GM19452 (cell line): ENCODE measurements around the gene ARHGAP31.

Experiments used
- ATAC-seq: cut with Tn5 transposase; IDR thresholded peaks from one replicate; pipeline ENCODE4 v1.9.1; 2021; ENCODE audit not compliant: unreplicated experiment

The ARHGAP31 gene

DNA sequence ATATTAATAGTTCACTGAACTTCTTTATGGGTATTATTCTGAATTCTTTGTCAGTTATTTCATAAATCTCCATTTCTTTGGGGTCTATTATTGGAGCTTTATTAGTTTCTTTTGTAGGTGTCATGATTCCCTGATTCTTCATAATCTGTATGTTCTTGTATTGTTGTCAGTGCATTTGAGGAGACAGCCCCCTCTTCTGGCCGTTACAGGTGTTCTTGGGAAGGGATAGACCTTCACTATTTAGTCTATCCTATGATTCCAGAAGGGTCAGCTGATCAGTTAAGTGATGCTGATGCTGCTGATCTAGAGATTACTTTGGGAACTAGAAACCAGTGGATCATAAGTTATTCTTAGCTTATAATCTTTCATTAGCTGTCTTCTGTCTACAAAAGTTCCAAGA lies 134.4 kb downstream of the ARHGAP31 start:
- ATAC-seq: no peak

DNA sequence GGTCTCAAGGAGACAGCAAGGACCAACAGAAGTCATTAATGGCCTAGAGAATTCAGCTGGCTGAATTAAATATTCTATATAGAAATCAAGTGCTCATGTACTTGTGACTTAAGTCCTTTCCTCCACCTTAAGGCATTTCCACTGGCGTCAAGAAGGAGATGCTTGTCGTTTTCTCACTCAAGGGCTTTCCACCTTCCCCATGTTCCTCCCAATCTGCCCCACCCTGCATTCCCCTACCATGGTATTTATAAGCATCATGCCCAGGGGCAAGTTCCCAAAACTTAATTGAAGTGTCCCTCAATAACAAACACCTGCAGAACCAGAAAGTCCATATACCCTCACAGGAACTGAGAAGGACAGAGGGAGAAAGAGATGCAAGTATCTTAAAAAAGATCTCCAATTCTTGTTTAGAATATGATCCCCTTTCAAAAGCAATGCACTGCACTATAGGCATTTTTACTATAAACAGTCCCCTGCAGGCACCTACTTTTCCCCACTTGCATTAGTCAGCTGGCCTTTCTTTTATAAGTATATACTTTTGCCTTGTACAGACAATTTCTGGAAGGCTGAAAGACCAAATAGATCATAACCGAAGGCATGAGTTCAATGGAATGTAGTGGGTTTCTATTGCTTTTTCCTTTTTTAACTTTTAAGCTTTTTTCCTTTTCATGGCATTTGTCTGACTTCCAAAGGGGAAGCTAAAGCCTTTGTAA lies 139.6 kb downstream of the ARHGAP31 start:
- ATAC-seq: no peak

DNA sequence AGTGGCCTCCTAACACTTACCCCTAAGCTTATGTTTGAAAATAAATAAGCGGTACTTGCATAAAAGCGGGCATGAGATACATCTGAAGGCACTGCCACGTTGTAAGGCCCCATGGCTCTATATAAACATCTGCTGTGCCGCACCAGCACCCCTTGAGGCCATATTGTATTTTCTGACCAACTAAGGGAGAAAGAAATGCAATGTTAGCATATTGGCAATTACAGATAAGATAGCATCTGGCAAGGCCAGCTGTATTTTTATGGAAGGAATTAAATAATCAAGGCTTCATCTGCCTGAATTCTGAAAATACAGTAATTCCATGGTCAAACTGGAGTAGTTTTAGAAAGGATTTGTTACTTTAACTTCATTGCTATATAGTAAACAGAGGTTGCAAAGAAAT lies 140.5 kb downstream of the ARHGAP31 start:
- ATAC-seq: no peak

DNA sequence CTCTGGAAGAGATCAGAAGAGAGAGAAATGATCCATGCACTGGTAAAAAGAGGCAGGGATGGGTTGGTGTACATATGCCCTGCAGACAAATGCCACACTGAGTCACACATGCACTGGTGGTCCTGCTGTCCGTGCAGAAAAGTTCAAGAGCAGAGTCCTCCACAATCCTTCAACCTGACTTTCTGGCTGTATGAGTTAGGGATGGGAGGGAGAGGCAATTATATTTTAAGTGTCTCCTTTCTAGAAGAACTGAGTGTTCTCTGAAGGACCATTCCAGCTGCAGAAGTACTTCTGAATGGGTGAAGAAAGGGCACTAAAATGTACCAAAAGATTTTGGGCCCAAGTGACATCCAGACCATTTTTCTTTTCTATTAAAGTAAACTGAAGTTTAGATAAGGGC lies 142.8 kb downstream of the ARHGAP31 start:
- no peak for ATAC-seq

DNA sequence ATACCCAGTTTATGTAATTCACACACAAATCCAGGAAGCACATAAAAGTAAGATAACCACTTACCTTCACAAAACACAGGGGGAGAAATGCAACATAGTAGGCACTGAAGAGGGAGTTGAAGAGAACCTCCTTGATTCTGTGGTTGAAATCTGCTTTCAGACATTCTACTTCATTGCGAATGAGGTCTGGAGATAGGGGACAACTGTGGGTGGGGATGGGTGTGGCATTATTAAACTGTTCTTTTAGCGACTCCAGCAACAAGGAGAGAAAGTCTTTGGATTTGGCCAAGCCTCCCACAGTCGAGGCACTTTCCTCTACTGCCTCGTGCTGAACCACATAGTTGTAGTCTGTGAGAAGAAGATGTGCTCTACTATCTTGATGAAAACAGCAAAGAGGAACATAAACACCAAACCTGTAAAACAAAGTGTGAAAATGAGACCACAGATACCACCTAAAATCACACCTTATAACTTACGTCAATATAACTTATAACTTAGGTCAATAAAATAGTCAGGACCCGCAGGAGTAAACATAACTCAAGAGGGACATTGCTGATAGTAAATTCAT lies 143.6 kb downstream of the ARHGAP31 start:
- ATAC-seq: no peak

DNA sequence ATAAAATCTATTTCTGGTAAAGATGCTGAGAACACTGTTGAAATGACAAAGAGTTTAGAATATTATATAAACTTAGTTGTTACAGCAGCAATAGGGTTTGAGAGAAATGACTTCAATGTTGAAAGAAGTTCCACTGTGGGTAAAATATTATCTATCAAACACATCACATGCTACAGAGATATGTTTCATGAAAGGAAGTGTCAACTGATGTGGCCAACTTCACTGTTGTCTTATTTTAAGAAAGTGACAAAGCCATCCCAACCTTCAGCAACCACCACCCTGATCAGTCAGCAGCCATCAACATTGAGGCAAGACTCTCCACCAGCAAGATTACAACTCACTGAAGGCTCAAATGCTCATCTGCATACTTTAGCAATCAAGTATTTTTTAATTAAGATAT lies 149.0 kb downstream of the ARHGAP31 start:
- ATAC-seq: no peak

DNA sequence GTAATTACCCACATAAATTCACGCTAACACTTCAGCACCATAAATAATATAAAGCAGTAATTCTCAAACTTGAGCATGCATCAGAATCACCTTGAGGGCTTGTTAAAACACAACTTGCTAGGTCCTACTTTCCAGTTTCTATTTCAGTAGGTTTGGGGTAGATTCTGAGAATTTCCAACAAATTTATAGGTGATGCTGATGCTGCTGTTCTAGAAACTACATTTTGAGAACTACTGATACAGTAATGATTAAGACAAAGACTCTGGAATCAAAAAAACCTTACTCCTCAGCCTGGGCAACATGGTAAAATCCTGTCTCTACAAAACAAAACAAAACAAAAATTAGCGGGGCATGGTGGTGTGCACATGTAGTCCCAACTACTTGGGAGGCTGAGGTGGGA lies 150.4 kb downstream of the ARHGAP31 start:
- no peak for ATAC-seq

DNA sequence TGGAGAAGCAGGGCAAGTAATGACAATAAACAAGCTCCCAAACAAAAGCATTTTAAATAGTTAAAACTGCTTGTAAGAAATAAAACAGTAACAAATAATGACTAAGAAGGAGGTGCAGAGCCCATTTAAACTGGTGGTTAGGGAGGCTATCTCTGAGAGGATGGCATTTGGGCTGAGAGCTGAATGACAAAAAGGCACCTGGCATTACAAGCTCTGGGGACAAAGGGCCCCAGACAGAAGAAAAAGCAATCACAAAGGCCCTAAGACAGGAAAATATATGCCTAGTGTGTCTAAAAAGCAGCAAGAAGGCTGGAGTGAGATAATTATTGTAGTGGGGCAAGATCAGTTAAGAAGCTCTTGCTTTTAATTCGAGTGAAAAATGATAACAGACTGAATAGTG lies 159.6 kb downstream of the ARHGAP31 start:
- no peak for ATAC-seq

DNA sequence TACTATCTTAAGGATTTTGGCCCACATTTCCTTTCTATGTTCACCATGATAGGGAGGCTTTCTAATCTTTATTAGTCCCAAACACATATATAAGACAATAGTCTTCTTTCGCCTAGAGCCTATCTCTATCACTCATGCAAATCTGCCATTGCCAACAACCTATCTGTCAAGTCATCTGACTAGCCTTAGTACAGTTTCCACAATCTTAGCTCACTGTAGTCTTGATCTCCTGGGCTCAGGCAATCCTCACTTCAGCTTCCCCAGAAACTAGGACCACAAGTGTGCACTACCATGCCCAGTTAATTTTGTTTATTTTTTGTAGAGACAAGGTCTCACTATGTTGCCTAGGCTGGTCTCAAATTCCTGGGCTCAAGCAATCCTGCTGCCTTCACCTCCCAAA lies 162.3 kb downstream of the ARHGAP31 start:
- no peak for ATAC-seq

DNA sequence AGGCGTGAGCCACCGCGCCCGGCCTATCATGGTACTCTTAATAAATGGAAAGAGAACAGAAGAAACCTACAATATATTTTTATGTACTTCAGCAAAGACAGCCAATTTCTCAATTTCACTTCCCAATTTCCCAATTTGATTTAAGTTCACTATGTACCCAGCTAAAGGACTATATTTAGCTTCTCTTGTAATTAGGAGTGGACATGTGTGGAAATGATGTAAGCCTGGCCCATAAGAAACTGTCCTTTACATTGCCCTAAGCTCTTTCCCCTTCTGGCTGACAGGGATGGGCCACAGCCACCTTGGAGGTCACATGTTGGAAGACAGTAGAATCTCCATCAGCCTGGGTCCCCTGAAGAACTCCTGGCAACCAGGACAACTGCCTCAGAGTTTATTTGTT lies 163.1 kb downstream of the ARHGAP31 start:
- no peak for ATAC-seq

DNA sequence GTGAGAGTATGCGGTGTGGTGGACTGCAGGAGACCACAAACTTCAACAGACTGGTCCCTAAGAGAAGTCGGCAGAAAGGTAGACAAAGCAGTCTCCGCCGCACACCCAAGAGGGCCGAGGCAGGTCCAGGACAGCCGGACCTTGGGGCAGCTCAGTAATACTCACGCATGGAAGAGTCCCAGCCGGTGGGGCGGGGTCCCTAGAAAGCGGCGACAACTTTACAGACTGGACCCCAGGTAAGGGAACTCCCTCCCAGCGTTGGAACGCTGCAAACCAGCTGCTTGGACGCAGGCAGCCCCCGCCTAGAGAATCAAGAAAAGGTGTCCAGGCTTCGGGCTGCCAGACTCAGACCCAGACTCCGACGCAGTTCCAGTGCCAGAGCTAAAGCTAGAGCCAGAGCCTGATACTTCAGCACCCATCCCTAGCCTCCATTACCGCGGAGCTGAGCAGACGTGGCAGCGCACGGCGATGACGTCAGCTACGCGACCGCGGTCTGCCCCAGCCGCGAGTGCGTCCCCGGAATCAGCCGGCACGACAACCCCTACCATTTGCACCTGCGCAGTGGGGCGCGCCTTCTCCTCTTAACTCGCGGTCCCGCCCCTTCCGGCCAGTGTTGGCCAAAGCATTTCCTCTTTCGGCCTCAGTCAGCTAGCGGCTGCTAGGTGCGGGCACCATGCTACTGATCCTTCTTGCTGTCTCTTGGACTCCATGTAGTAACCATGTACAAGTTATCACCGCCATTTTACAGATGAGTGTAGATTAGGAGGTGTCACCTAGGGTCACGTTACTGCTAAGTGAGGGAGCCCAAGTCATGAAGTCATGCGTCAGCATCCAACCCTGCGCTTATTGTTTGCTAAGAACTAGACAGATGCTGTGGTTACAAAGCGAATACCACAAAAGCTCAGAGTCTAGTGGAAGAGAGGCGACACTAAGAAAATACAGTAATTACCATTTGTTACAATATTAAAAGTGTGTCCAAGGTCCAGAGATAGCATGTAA lies 169.3 kb downstream of the ARHGAP31 start, which contains the start of gene TMEM39A:
Gene TMEM39A (minus strand): TSS at position 445 of the 999 bp plus-strand sequence. CDS start 1,541 bp downstream, outside the sequence.
- ATAC-seq: peak; percentile 95

DNA sequence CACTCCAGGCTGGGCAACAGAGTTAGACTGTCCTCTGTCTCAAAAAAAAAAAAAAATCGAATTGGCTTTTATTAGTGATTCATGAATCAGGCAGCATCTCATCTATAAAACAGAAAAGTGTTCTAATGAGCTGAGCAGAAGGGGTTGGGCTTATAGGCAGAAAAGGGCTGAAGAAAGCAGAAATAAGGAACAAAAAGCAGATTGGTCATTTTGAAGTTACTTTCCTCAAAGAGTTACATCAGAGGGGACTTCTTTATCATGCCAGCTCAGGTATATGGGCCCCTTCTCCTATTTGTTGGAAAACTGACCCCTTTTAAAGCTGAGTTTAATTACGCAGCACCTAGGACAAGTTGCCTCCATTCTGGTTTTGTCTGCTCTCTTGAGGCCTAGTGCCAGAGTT lies 173.9 kb downstream of the ARHGAP31 start:
- ATAC-seq: no peak

DNA sequence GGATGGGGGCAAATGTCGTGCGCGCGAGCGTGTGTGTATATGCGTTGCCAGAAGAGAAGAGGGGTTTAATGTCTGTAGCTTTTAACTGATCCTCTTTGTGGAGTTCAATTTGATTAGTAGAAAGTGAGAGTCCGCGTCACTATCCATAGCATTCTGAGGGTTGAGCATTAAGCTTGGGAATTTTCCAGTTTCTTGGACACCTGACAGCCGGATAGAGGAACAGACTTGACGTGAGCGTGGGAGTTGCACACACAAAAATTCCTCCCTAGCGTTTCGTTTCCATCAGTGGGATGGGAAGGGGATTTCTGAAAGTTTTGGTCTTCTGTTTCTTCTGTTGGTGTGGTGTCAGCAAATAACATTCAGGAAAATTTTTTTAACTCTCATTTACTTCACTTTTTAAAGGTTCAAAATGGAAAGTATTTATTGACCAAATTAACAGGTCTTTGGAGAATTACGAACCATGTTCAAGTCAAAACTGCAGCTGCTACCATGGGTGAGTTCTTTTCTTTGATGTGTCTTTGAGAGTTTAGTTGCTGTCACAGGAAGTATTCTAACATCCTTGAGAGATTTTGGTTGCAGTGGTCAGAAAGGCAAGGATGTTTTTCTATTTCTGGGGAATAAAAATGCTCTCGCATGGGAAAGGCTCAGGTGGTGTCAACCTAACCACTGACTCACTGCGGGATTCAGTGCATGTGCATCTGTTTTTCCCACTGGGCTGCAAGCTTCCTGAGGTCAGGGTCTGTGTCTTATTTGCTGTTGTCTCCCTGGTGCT lies 175.4 kb downstream of the ARHGAP31 start:
- no peak for ATAC-seq
